Lung (tissue), 12 donors: ENCODE measurements around the gene DOCK4. TPM values are rescaled to one million over a fixed set of nuclear protein-coding genes. Genes with fewer than 3 reads are reported as not detected.

Experiments used
- ATAC-seq: fragments of 200-7000 bp; cut with Tn5 transposase; one replicate; pipeline ENCODE4 v1.9.1; 2020; ENCODE audit warnings: moderate number of reproducible peaks; ENCODE audit not compliant: insufficient read depth, low FRiP score
- DNase-seq, 3 donors: peaks; one replicate each; pipeline ENCODE4 v3.0.0-alpha.2; 2013 to 2017
- H3K27ac ChIP-seq, 2 donors: one replicate each; pipeline ENCODE4 v1.5.1; 2013; ENCODE audit warnings: mild to moderate bottlenecking in 2 of 2, moderate library complexity in 2 of 2, control low read depth in 1 of 2, inconsistent platforms in 1 of 2, low read depth in 1 of 2, low read length in 1 of 2
- H3K27me3 ChIP-seq, 3 donors: one replicate each; pipeline ENCODE4 v1.5.1; 2013; ENCODE audit warnings: low read length in 2 of 3; ENCODE audit not compliant: control insufficient read depth in 3 of 3, insufficient read depth in 3 of 3
- H3K36me3 ChIP-seq, 4 donors: one replicate each; pipeline ENCODE4 v1.5.1; 2013; ENCODE audit warnings: low read length in 4 of 4, mild to moderate bottlenecking in 1 of 4, moderate library complexity in 1 of 4; ENCODE audit not compliant: control insufficient read depth in 4 of 4, insufficient read depth in 4 of 4
- H3K4me1 ChIP-seq, 5 donors: one replicate each; pipeline ENCODE4 v1.5.1; 2013; ENCODE audit warnings: low read length in 5 of 5, mild to moderate bottlenecking in 2 of 5, moderate library complexity in 1 of 5; ENCODE audit not compliant: control insufficient read depth in 5 of 5, insufficient read depth in 5 of 5
- H3K4me3 ChIP-seq: one replicate; pipeline ENCODE4 v1.5.1; 2013; ENCODE audit warnings: mild to moderate bottlenecking, control low read depth, moderate library complexity
- H3K9ac ChIP-seq, 2 donors: one replicate each; pipeline ENCODE4 v1.5.1; 2013; ENCODE audit warnings: low read length in 2 of 2, control low read depth in 1 of 2; ENCODE audit not compliant: insufficient read depth in 1 of 2
- H3K9me3 ChIP-seq, 4 donors: one replicate each; pipeline ENCODE4 v1.5.1; 2013; ENCODE audit warnings: low read length in 3 of 4, mild to moderate bottlenecking in 1 of 4, moderate library complexity in 1 of 4; ENCODE audit not compliant: control insufficient read depth in 4 of 4, insufficient read depth in 3 of 4
- WGBS, 2 donors: extraction: QIAGEN DNeasy Blood & Tissue Kit; methylation state at CpG; one replicate each; pipeline ENCODE4 v1.1.7; 2013; 5-methylcytosine and 5-hydroxymethylcytosine counted together
- polyA plus RNA-seq, 2 donors: library from polyadenylated mRNA; stranded (reverse); fragments of 200-250 nt; gene quantifications; one replicate each; pipeline ENCODE4 v1.2.1, GENCODE V29; 2013
- total RNA-seq, 2 donors: library from RNA; depleted of rRNA in 1 of 2; stranded (reverse); fragments of >200 nt in 1 of 2; gene quantifications; one replicate each; pipeline ENCODE4 v1.2.1, GENCODE V29; 2014 to 2021
- TF ChIP-seq, protein P1 (sequence below): IDR thresholded peaks from 2 replicates; pipeline ENCODE4 v1.5.1; 2012; ENCODE audit warnings: mild to moderate bottlenecking; ENCODE audit errors: control extremely low read depth, extremely low read depth
- donor health status: control.
- donor health status: control.
- donor health status: Bipolar disorder and iron deficiency.
- donor health status: healthy.
- donor health status: DM: yes; HTN: yes; CAD: no.

The DOCK4 gene
- total and polyA plus RNA-seq, 4 donors: 18.7 to 163 (median 40.3) TPM

DNA sequence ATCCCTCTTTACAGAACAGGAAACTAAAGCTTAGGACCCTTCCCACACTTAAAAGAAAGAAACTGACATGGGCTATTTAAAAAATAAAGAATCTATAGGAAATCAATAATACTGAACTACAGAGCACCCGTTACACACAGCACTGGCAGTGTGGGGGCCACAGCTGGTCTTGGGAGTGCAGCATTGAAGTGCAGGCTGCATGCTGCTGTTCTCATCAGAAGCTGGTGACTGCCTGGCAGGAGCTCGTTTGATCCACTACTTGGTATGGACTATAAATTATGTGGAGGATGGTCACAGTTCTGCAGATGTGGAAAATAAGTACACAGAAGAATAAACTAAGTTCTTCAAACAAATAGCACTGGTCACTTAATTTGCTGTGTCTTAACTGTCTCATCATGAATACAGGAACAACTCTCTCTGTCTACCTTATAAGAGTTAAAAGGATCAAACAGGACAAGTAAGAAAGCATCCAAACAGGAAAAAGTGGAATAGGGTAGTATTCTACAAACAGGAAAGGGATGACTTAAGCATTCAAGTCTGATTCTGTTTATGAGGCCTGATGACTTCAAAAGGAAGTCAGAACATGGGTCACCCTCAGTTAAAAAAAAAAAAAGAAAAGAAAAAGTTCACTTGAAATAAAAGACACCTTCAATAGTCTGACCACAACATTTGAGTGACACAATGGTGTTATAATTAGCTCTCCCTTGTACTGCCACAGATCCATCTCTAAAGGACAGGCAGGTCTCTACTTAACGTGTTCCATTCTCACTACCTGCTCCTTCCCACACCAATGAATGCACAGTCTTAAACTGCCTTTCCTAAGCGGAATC, 21.0 kb downstream of the DOCK4 start:
- Histone ChIP-seq H3K4me3 (no peak overlapping the region), H3K4me1 (peaks cover 4 to 23% (median 14%) of the 10 kb centered on the region in 5 donors), H3K36me3 (peaks cover 0 to 2% (median 0%) of the 10 kb centered on the region in 4 donors), H3K27me3 (no peaks in the 10 kb centered on the region), H3K27ac (peak overlapping the region in 1 of 2 donors; percentile 86), H3K9me3 (peaks cover 0 to 2% (median 0%) of the 10 kb centered on the region in 4 donors), H3K9ac (no peak overlapping the region)
- no peak for ATAC-seq
- TF ChIP-seq, protein P1, sequence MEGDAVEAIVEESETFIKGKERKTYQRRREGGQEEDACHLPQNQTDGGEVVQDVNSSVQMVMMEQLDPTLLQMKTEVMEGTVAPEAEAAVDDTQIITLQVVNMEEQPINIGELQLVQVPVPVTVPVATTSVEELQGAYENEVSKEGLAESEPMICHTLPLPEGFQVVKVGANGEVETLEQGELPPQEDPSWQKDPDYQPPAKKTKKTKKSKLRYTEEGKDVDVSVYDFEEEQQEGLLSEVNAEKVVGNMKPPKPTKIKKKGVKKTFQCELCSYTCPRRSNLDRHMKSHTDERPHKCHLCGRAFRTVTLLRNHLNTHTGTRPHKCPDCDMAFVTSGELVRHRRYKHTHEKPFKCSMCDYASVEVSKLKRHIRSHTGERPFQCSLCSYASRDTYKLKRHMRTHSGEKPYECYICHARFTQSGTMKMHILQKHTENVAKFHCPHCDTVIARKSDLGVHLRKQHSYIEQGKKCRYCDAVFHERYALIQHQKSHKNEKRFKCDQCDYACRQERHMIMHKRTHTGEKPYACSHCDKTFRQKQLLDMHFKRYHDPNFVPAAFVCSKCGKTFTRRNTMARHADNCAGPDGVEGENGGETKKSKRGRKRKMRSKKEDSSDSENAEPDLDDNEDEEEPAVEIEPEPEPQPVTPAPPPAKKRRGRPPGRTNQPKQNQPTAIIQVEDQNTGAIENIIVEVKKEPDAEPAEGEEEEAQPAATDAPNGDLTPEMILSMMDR: no peak
- no peak for DNase-seq
- WGBS, 2 donors: 59 to 68% methylated on average over 4 of the region's 4 CpGs

DNA sequence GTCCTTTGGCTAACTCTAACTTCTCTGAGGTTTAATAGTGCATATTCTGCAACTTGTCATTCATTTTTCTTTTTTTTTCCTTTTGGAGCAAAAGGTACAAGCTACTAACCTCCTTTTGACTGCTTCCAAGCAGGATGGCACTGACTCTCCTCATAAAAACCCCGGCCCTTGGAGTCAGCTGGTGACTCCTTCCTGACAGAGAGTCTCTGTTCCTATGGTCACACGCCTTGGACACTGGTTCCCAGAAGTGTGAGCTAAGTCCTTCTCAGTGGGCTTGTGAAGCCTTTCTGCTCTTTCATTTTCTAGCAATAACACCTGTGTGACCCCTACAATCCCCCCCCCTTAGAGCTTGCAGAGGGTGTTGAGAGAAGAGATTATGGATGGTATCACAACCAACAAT, 21.7 kb downstream of the DOCK4 start:
- Histone ChIP-seq H3K4me3 (no peak overlapping the region), H3K27me3 (no peaks in the 10 kb centered on the region), H3K27ac (no peak overlapping the region), H3K36me3 (peaks cover 0 to 2% (median 0%) of the 10 kb centered on the region in 4 donors), H3K9me3 (peaks cover 0 to 2% (median 0%) of the 10 kb centered on the region in 4 donors), H3K9ac (no peak overlapping the region), H3K4me1 (peaks cover 4 to 22% (median 14%) of the 10 kb centered on the region in 5 donors)
- WGBS, 2 donors: 77 to 78% methylated on average over 2 of the region's 2 CpGs
- ATAC-seq: no peak
- TF ChIP-seq, protein P1: no peak
- DNase-seq: no peak

DNA sequence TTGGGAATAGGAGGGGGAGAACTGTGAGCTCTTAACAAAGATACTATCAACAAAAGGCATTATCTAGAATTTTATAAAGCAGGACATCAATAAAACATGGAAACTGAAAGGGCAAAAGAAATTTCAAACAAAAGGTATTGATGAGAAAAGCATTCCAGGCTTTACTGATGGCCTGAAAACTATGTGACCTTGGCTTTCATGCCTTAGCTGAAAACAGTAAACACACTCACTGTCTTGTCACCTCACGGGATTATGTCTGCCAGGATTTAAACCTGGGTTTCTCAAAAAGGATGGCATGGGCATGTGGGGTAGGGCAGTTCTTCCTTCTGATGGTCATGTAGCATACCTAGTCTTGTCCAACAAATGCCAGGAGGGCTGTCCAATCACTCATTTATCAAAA, 22.9 kb downstream of the DOCK4 start:
- Histone ChIP-seq H3K4me3 (no peak overlapping the region), H3K27me3 (no peaks in the 10 kb centered on the region), H3K4me1 (peaks cover 4 to 24% (median 14%) of the 10 kb centered on the region in 5 donors), H3K27ac (peak overlapping the region in 1 of 2 donors; percentile 33), H3K9me3 (peaks cover 0 to 2% (median 0%) of the 10 kb centered on the region in 4 donors), H3K9ac (no peak overlapping the region), H3K36me3 (peaks cover 0 to 2% (median 0%) of the 10 kb centered on the region in 4 donors)
- ATAC-seq (no peak), DNase-seq (no peak)
- WGBS, 2 donors: 89 to 97% methylated on average over 1 of the region's 1 CpG
- TF ChIP-seq, protein P1: no peak
